HK-2 (cell line): Measurements from ENCODE around the gene UST.

Experiments used
- DNase-seq: peaks from one replicate; pipeline ENCODE4 v3.0.0-alpha.2; 2018; ENCODE audit not compliant: unreplicated experiment

Gene UST

DNA sequence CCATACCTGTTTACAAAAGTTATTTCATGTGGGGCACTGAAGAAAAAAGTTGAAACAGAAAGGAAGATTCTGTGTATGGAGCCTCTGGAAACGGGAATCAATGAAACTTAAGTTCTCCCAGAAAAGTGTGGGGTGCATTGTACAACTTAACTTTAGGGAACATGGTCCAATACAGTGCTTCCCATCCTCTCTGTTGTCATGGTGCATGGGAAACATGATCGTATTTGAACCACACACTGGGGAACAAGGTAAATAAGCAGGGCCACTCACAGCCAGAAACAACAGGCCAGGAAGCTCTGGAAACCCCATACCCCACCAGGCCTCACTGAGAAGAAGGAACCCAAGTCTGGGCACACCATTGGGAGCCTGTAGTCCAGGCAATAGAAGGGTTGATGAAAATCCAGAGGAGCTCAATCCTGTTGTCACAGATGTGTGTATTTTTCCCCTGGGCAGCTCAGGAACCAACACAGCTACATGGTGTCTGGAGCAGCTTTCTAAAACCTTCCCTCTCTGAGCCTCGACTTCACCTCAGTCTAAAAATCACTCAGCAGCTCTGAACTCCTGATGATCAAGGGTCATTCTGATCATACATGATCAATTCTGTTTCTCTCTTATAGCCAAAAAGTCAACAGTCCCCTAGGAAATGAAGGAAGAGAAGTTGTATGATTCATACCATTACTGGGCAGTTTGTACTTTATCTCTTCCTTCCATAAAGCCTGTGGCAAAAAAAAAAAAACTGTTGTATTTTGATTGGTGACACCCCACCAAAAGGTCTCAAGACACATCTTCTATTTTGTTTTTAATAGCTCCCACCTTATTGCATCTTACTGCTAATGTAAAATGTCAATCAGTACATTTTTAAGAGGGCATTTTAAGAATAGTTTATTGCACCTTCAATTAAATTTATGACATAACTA is 372.2 kb downstream of the UST start:
- DNase-seq: no peak

DNA sequence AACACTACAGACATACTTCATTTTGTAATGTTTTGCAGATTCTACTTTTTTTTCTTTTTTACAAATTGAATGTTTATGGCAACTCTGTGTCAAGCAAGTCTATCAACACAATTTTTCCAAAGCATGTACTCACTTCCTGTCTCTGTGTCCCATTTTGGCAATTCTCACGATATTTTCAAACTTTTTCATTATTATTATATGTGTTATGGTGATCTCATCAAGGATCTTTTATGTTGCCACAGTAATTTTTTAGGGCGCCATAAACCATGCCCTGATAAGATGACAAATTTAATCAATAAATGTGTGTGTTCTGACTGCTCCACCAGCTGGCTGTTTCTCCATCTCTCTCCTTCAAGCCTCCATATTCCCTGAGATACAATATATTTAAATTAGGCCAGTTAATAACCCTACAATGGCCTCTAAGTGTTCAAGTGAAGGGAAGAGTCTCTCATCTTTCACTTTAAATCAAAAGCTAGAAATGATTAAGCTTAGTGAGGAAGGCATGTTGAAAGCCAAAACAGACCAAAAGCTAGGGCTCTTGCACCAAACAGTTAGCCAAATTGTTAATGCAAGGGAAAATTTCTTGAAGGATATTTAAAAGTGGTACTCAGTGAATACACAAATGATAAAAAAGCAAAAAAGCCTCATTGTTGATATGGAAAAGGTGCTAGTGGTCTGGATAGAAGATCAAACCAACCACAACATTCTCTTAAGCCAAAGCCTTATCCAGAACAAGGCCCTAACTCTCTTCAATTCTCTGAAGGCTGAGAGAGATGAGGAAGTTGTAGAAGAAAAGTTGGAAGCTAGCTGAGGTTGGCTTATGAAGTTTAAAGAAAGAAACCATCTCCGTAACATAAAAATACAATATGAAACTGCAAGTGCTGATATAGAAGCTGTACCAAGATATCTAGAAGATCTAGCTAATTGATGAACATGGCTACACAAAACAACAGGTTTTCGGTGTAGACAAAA is 376.3 kb downstream of the UST start:
- DNase-seq: no peak

DNA sequence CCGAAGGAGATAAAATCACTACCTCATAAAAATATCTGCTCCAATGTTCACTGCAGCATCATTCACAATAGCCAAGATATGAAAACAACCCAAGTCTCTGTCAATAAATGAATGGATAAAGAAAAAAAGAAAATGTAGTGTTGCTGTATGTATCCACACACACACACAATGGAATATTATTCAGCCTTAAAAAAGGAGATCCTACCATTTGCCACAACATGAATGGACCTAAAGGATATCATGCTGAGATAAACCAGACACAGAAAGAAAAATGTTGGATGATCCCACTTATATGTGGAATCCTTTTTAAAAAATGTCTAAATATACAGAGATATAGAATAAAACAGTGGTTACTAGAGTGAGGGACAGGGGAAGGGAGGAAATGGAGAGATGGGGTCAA is 378.5 kb downstream of the UST start:
- no peak for DNase-seq
